Type B pancreatic cell (in vitro differentiated cells): ENCODE measurements around the gene TP53I3. TPM values are rescaled to one million over a fixed set of nuclear protein-coding genes. Genes with fewer than 3 reads are reported as not detected.

Experiments used
- DNase-seq: peaks from one replicate; pipeline ENCODE4 v3.0.0; 2021; ENCODE audit warnings: mixed read lengths; ENCODE audit not compliant: unreplicated experiment; ENCODE audit errors: extremely low spot score
- H3K27ac Mint-ChIP-seq: 2 replicates; pipeline ENCODE4 v1.8.0; 2021; ENCODE audit warnings: mild to moderate bottlenecking, mixed read lengths
- H3K27me3 Mint-ChIP-seq: 2 replicates; pipeline ENCODE4 v1.8.0; 2021; ENCODE audit warnings: mixed read lengths
- H3K36me3 Mint-ChIP-seq: 2 replicates; pipeline ENCODE4 v1.8.0; 2021; ENCODE audit warnings: mixed read lengths
- H3K4me1 Mint-ChIP-seq: one replicate; pipeline ENCODE4 v1.8.0; 2021; ENCODE audit warnings: mixed read lengths; ENCODE audit not compliant: unreplicated experiment
- H3K4me3 Mint-ChIP-seq: 2 replicates; pipeline ENCODE4 v1.8.0; 2021; ENCODE audit warnings: mild to moderate bottlenecking, mixed read lengths
- H3K9me3 Mint-ChIP-seq: 2 replicates; pipeline ENCODE4 v1.8.0; 2021; ENCODE audit warnings: mixed read lengths
- CTCF ChIP-seq: fragments of 200-600 bp; sonication (generic); conservative IDR thresholded peaks from 2 replicates; pipeline ENCODE4 v1.5.0; 2021; ENCODE audit warnings: antibody characterized with exemption, mild to moderate bottlenecking
- total RNA-seq: library from RNA; stranded (reverse); gene quantifications from 2 replicates; pipeline ENCODE4 v1.2.1, GENCODE V29; 2021; ENCODE audit warnings: low replicate concordance

TP53I3 gene
- total RNA-seq, 1 donor from 2014 or later, result 74.0 TPM

GRCh38 chr2:24058564-24059271 is 25.9 kb downstream of the TP53I3 start:
- Mint-ChIP-seq H3K27ac (no peak overlapping the region), H3K27me3 (no peaks in the 10 kb centered on the region), H3K4me1 (no peaks in the 10 kb centered on the region), H3K36me3 (no peaks in the 10 kb centered on the region), H3K4me3 (no peak overlapping the region), H3K9me3 (no peaks in the 10 kb centered on the region)
- DNase-seq, result no peak
- peak; percentile 19 for TF ChIP-seq CTCF

- no peaks in the 10 kb centered on the region for H3K4me1 Mint-ChIP-seq
- no peak for TF ChIP-seq CTCF
- no peak overlapping the region for H3K4me3 Mint-ChIP-seq
These were observed 28.9 kb downstream of the TP53I3 start for GRCh38 chr2:24055750-24056149.

DNA sequence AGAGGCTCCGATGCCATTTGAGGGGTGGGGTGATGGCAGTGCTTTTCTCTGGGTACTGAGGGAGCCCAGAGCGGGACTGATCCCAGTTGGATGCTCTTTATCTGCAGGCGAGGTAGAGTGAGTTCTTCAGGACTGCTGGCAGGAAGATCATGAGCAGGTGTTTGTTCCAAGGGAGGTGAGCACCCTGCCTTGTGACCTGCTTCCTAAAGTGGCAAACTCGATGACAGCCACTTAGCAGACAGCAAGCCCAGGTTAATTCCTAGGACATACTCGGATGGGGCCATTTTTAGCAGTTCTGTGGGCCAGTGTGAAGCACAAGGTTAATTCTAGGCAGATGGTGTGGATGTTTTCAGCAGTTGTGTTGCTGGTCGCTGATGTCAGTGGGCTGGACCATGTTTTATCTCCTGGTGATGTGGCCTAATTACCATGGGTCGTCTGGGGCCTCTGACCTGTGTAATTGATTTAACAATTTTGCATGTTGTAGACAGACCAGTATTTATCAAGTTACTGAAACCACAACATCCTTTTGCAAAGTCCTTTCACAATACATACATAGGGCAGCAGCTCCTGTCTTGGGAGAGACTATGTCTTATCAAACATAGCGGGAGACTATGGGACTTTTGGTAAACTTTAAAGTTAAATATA is 30.1 kb downstream of the TP53I3 start:
- no peaks in the 10 kb centered on the region for H3K4me1 Mint-ChIP-seq
- DNase-seq, result no peak
- H3K27me3 Mint-ChIP-seq, result no peaks in the 10 kb centered on the region
- H3K27ac Mint-ChIP-seq, result no peak overlapping the region
- no peaks in the 10 kb centered on the region for H3K36me3 Mint-ChIP-seq
- H3K4me3 Mint-ChIP-seq, result no peak overlapping the region
- no peaks in the 10 kb centered on the region for H3K9me3 Mint-ChIP-seq
- no peak for TF ChIP-seq CTCF

More at GRCh38 chr2:24055750-24056149, 28.9 kb downstream of the TP53I3 start:
- no peak overlapping the region for H3K27ac Mint-ChIP-seq
- H3K36me3 Mint-ChIP-seq, result no peaks in the 10 kb centered on the region
- H3K27me3 Mint-ChIP-seq, result no peaks in the 10 kb centered on the region
- no peaks in the 10 kb centered on the region for H3K9me3 Mint-ChIP-seq
- no peak for DNase-seq

DNA sequence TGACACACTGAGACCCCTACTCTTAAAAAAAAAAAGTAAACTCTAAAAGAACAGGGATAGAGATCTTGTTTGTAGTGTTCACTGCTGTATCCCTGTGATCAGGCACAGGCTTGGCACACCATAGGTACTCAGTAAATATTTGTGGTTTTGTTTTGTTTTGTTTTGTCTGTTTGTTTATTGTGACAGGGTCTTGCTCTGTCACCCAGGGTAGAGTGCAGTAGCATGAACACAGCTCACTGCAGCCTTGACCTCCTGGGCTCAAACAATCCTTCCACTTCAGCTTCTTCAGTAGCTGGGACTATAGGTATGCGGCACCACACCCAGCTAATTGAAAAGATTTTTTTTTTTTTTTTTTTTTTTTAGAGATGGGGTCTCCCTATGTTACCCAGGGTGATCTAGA is 31.7 kb downstream of the TP53I3 start:
- Mint-ChIP-seq H3K36me3 (no peaks in the 10 kb centered on the region), H3K27me3 (no peaks in the 10 kb centered on the region), H3K4me3 (no peak overlapping the region), H3K9me3 (no peaks in the 10 kb centered on the region), H3K27ac (no peak overlapping the region), H3K4me1 (no peaks in the 10 kb centered on the region)
- no peak for DNase-seq
- no peak for TF ChIP-seq CTCF

DNA sequence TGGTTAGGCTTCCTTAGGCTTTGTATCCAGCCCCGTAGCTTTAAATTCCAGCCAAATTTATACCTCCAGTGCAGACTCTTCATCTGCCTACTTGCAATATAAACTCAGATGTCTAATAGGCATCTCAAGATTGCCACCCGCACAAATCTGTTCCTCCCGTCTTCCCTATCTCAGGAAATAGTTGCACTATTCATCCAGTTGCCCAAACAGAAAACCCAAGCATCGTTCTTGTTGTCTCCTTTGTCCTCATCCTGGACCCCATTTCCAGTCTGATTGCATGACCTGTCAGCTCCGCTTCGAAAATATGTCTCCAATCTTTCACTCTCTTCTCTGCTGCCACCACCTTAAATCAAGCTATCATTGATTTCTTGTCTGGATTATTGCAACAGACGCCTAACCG is 32.8 kb downstream of the TP53I3 start:
- no peak overlapping the region for H3K4me3 Mint-ChIP-seq
- H3K4me1 Mint-ChIP-seq, result peaks cover 10% of the 10 kb centered on the region
- no peaks in the 10 kb centered on the region for H3K27me3 Mint-ChIP-seq
- H3K36me3 Mint-ChIP-seq, result no peaks in the 10 kb centered on the region
- no peak for DNase-seq
- no peaks in the 10 kb centered on the region for H3K9me3 Mint-ChIP-seq
- no peak for TF ChIP-seq CTCF
- H3K27ac Mint-ChIP-seq, result no peak overlapping the region
